NCI-H510A treated with DMSO at 0.1 percent for 48 hours (cell line): ENCODE data around the gene PROK2.

ENCODE experiments used
- DNase-seq: peaks from one replicate; lab custom pipeline; 2025; lab: John Stamatoyannopoulos, UW

PROK2 gene, protein sequence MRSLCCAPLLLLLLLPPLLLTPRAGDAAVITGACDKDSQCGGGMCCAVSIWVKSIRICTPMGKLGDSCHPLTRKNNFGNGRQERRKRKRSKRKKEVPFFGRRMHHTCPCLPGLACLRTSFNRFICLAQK

GRCh38 chr3:71784914-71785531 is at the start of gene PROK2:
Gene PROK2, minus strand, starts transcription at chr3:71785148. Its CDS starts 96 bp downstream, at chr3:71785052.
- no peak for DNase-seq

- DNase-seq, result no peak
Measured at GRCh38 chr3:71831599-71831998, 46.7 kb upstream of the PROK2 start.

- DNase-seq, result no peak
Measured at GRCh38 chr3:71825551-71826283, 40.8 kb upstream of the PROK2 start.

- DNase-seq, result no peak
Measured at GRCh38 chr3:71821116-71821515, 36.2 kb upstream of the PROK2 start.

DNA sequence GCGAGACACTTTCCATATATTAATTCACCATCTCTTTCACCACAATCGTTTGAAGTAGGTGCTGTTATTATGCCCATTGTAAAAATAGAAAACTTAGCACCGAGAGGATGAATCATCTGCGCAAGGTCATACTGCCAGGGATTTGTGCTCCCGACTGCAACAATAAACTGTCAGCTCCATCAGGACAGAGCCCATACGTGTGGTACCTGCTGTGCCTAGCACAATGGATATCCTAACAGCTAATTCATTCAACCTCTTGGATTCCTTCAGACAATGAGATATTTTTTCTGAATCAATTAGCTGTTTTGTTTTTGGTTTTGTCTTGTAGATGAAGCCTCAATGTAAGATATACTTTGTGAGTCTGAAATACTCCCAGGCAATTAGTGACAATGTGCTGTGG is 32.3 kb upstream of the PROK2 start:
- DNase-seq, result no peak

- no peak for DNase-seq
Measured at GRCh38 chr3:71816767-71817156, 31.8 kb upstream of the PROK2 start.

DNA sequence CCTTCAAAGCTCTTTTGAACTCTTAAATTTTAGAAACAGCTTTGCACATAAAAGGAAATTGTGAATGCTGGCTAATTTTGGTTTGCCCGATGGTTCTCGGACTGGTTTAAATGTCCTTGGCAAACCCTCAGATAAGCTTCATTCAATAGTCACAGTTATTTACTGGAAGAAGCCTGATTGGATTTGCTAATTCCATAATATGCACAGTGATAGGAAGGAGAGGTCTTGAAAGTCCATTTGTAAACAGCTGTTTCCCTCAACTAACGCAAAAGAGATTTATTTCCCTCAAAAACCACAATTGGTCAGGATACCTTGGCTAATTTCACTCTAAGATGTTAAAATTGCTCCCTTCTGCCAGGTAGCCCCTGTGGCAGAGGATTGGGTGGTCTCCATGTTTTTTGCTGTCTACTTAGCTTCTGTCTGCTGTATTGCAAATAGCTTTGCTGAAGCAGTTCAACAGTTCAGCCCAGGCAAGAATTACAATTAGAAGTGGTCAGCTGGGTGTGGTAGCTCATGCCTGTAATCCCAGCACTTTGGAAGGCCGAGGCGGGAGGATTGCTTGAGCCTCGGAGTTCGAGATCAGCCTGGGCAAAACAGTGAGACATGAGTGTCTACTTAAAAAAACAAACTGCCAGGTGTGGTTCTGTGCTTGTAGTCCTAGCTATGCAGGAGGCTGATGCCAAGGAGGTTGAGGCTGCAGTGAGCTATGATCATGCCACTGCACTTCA is 30.6 kb upstream of the PROK2 start:
- no peak for DNase-seq

DNA sequence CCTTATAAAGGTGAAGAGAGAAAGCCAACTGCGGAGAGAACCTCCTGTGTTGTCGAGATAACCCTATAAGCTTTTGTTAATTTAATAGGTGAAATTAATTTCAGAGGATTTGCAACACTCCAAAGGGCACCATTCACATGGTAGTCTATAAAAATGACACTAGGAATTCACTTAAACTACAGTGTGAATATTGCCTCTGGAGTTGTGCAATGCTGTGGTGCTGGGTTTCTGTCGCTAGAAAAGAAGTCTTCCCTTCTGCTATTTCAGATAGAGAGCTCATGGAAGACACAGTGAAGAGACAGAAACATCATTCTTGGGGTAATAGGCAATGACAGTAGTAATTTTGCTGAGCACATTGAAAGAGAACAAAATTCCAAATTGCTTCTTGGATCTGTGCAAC is 28.8 kb upstream of the PROK2 start:
- no peak for DNase-seq

DNA sequence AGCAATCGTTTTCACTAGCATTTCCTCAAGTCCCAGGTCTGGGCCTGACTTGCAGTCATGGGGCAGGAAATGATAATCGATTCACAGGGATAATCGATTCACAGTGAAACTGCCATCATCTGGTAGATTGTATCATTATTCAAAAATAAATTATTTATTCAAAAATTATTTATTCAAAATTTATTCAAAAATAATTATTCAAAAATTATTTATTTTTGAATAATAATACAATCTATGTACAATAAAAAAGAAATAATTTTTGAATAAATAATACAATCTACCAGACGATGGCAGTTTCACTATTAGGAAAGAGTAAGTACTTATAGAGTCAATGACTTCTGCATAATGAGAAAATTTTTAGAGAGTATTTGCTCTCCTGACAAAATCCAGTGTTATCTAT is 28.1 kb upstream of the PROK2 start:
- DNase-seq, result no peak

DNA sequence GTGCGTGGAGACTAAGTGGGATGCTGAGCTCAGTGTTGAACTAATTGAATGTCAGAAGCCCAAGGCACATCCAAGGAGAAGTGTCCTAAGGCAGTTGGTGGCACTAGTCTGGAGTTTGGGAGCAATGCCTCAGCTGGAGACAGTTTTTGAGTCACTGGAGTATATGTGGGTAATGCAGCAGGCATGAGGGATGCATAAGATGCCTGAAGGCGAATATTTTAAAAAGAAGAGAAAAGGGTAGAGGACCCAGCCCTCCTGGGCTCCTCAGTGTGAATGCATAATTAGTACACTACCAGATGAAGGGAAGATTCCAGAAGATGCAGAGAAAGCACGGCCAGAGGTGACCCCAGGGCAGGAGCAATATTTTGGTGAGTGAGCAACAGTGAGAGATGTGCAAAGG is 25.1 kb upstream of the PROK2 start:
- no peak for DNase-seq

GRCh38 chr3:71809321-71810026 is 24.5 kb upstream of the PROK2 start:
- no peak for DNase-seq

GRCh38 chr3:71806736-71807135 is 21.8 kb upstream of the PROK2 start:
- DNase-seq, result no peak

- no peak for DNase-seq
Measured at GRCh38 chr3:71805691-71806090, 20.7 kb upstream of the PROK2 start.

GRCh38 chr3:71805199-71805598 is 20.3 kb upstream of the PROK2 start:
- DNase-seq, result no peak

GRCh38 chr3:71803248-71803647 is 18.3 kb upstream of the PROK2 start:
- no peak for DNase-seq

- DNase-seq, result no peak
Measured at GRCh38 chr3:71801986-71802385, 17.0 kb upstream of the PROK2 start.

DNA sequence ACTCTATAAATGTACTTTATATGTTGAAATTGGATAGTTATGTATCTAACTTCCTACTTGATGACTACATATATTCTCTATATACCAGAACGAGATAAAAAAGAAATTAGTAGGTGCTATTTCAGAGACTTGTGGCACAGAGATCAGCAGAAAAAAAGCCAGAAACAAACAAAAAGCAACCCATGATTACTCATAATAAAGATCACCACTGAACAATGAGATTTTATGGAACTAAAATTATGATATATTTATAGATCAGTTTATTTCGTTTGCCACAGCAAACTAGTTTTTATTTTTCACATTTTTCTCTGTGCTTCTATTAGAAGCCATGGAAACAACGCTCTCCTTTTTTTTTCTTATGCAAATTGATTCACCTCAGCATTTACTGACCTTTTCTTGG is 15.1 kb upstream of the PROK2 start:
- DNase-seq, result no peak

GRCh38 chr3:71797455-71797854 is 12.5 kb upstream of the PROK2 start:
- no peak for DNase-seq

- no peak for DNase-seq
Measured at GRCh38 chr3:71796290-71796689, 11.3 kb upstream of the PROK2 start.

DNA sequence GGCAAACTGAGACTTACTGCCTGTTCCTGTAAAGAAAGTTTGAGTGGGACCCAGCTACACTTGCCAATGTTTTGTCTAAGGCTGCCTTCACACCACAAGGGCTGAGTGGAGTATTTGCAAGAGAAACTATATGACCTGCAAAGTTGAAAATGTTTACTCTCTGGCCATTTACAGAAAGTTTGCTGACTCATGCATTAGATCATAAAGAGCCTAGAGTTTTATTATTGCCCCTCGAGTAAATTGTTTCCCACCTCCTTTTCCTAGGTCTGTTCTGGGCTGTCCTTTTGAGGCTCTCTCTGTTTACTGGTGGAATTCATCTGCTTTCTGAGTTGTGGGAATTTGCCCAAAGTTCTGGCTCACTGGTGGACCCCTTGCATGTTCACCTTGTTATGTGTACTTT is 6.7 kb upstream of the PROK2 start:
- DNase-seq, result no peak

DNA sequence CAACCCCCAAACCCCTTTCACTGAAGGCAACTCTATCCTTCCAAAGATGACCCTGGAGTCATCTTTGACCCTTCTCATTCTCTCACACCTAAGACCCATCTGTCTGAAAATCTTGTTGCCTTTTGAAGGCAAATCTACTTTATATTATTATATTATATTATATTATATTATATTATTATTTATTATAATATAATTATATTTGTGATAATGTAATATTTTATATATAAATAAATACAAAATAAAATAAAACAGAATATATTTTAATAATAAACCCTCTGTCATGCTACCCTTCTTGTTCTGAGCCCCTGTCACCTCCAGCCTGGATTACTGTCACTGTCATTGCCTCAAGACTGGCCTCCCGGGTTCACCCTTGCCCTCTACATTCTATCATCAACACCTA is 5.0 kb upstream of the PROK2 start:
- no peak for DNase-seq

DNA sequence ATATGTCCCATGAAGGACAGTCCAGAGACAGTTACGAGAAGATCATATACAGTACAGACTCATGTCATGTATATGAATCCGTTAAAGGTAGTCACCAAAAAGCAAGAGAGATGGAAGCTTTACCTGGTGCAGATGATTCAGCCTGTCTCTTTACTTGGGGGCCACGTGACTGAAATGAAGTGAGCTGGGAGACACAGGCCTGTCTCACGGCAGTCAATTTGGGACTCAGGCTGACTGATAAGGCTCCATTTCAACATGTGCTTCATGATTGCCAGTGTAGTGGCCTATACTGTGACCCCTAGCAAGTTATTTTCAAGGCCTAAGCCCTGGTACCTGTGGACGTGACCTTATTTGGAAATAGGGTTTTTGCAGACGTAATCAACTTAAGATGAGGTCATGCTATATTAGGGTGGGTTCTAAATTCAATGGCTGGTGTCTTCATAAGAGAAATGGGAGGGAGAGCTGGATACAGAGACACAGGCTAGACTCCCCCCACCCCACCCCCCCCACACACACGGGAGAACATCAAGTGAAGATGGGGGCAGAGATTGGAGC is 3.0 kb upstream of the PROK2 start:
- no peak for DNase-seq
